GM12878 (cell line): ENCODE data around the gene S100A3. TPM values are rescaled to one million over a fixed set of nuclear protein-coding genes. Genes with fewer than 3 reads are reported as not detected.

Experiments
- ATAC-seq: fragments of 200-7000 bp; cut with Tn5 transposase; 3 replicates; pipeline ENCODE4 v1.9.1; 2020; ENCODE audit warnings: mild to moderate bottlenecking, moderate library complexity
- BruUV-seq: library from RNA; stranded (reverse); fragments of 400-500 nt; replicated peaks from 2 replicates; lab custom pipeline; 2021; lab: Mats Ljungman, UMichigan
- CTCF ChIA-PET: fragments of 300-600 bp; sonication (Branson Sonifier 250); formaldehyde crosslinking; extraction: SDS; loops from one replicate; lab custom pipeline; 2021; ENCODE audit warnings: inconsistent platforms; lab: Yijun Ruan, JAX
- POLR2A ChIA-PET: fragments of 350-600 bp; formaldehyde crosslinking; extraction: SDS; loops from one replicate; lab custom pipeline; 2021; ENCODE audit warnings: inconsistent platforms; lab: Charles Lee
- RAD21 ChIA-PET: fragments of 300-600 bp; sonication (Branson Sonifier 250); formaldehyde crosslinking; loops from one replicate; lab custom pipeline; 2023; ENCODE audit warnings: antibody characterized with exemption; ENCODE audit not compliant: unreplicated experiment; lab: Charles Lee
- SMC1A ChIA-PET: fragments of 300-600 bp; sonication (Branson Sonifier 250); formaldehyde crosslinking; loops from one replicate; lab custom pipeline; 2023; ENCODE audit not compliant: unreplicated experiment, uncharacterized antibody; lab: Charles Lee
- DNase-seq: peaks from one replicate; pipeline ENCODE4 v3.0.0-alpha.2; 2011; ENCODE audit warnings: low read depth, low spot score
- FAIRE-seq: peaks from 3 replicates; lab custom pipeline; 2011; peaks lifted over from hg19 to GRCh38; lab: Jason Lieb, UNC
- H2AFZ ChIP-seq: 2 replicates; pipeline ENCODE4 v1.6.0; 2011; ENCODE audit warnings: low read depth, low read length, control low read depth; ENCODE audit not compliant: control insufficient read depth
- H3K27ac ChIP-seq: 2 replicates; pipeline ENCODE4 v1.5.1; 2011; ENCODE audit warnings: control low read depth; ENCODE audit not compliant: control insufficient read depth, insufficient read depth
- H3K27me3 ChIP-seq, 2 experiments: replicated peaks in 1 of 2; 2 replicates each; pipeline versions ENCODE4 v1.6.0 to v1.6.1; 2011; ENCODE audit warnings: low read length in 1 of 2; ENCODE audit not compliant: control insufficient read depth in 2 of 2, insufficient read depth in 2 of 2
- H3K36me3 ChIP-seq, 2 experiments: 2 replicates each; pipeline ENCODE4 v1.5.1; 2011; ENCODE audit warnings: low read length in 1 of 2; ENCODE audit not compliant: control insufficient read depth in 2 of 2, insufficient read depth in 2 of 2
- H3K4me1 ChIP-seq: 2 replicates; pipeline ENCODE4 v1.6.1; 2011; ENCODE audit warnings: mild to moderate bottlenecking, low read length, moderate library complexity, mixed read lengths; ENCODE audit not compliant: control insufficient read depth, insufficient read depth
- H3K4me2 ChIP-seq: 2 replicates; pipeline ENCODE4 v1.6.0; 2011; ENCODE audit warnings: control low read depth; ENCODE audit not compliant: control insufficient read depth, insufficient read depth
- H3K4me3 ChIP-seq: fragments of 200-600 bp; sonication (generic); 2 replicates; pipeline ENCODE4 v1.5.1; 2016
- H3K79me2 ChIP-seq: 2 replicates; pipeline ENCODE4 v1.6.0; 2011; ENCODE audit warnings: low read length; ENCODE audit not compliant: control insufficient read depth, insufficient read depth
- H3K9ac ChIP-seq: 2 replicates; pipeline ENCODE4 v1.8.0; 2011; ENCODE audit warnings: low read length, control low read depth, mixed read lengths; ENCODE audit not compliant: control insufficient read depth, insufficient read depth
- H3K9me3 ChIP-seq: replicated peaks from 3 replicates; pipeline ENCODE4 v1.5.1; 2011; ENCODE audit warnings: mild to moderate bottlenecking, low read length; ENCODE audit not compliant: control insufficient read depth, insufficient read depth
- H4K20me1 ChIP-seq: 2 replicates; pipeline ENCODE4 v1.6.0; 2011; ENCODE audit not compliant: control insufficient read depth, insufficient read depth
- E4F1 ChIP-seq: fragments of 450-650 bp; IDR thresholded peaks from 2 replicates; pipeline ENCODE4 v1.6.1; 2018; ENCODE audit warnings: borderline replicate concordance, mild to moderate bottlenecking; ENCODE audit not compliant: partially characterized antibody
- FOXK2 ChIP-seq: fragments of 450-650 bp; IDR thresholded peaks from 2 replicates; pipeline ENCODE4 v1.6.1; 2017; ENCODE audit warnings: mild to moderate bottlenecking, moderate library complexity
- HDGF ChIP-seq: fragments of 450-650 bp; IDR thresholded peaks from 2 replicates; pipeline ENCODE4 v1.6.1; 2016; ENCODE audit warnings: antibody characterized with exemption
- MAX ChIP-seq: IDR thresholded peaks from 2 replicates; pipeline ENCODE4 v1.6.1; 2012; ENCODE audit warnings: low read depth, low read length, improper control_type of control experiment
- MTA2 ChIP-seq: fragments of 450-650 bp; IDR thresholded peaks from 2 replicates; pipeline ENCODE4 v1.6.1; 2016; ENCODE audit warnings: low read depth, mild to moderate bottlenecking, moderate library complexity
- MYB ChIP-seq: fragments of 150-350 bp; IDR thresholded peaks from 2 replicates; pipeline ENCODE4 v1.6.1; 2014; ENCODE audit warnings: mild to moderate bottlenecking, low read depth, low read length, borderline replicate concordance
- NFXL1 ChIP-seq: fragments of 450-650 bp; IDR thresholded peaks from 2 replicates; pipeline ENCODE4 v1.6.1; 2017; ENCODE audit warnings: antibody characterized with exemption, mild to moderate bottlenecking, borderline replicate concordance
- PAX5 ChIP-seq: IDR thresholded peaks from 2 replicates; pipeline ENCODE4 v1.6.1; 2011; ENCODE audit warnings: low read depth, low read length, borderline replicate concordance
- PAX8 ChIP-seq: fragments of 450-650 bp; IDR thresholded peaks from 2 replicates; pipeline ENCODE4 v1.6.1; 2017; ENCODE audit warnings: mild to moderate bottlenecking, moderate library complexity
- POU2F2 ChIP-seq: IDR thresholded peaks from 3 replicates; pipeline ENCODE4 v1.6.1; 2011; ENCODE audit warnings: low read depth, mild to moderate bottlenecking, low read length, borderline replicate concordance
- PRDM15 ChIP-seq: fragments of 450-650 bp; formaldehyde crosslinking; IDR thresholded peaks from 2 replicates; pipeline ENCODE4 v1.4.0; 2020; ENCODE audit warnings: mild to moderate bottlenecking, moderate library complexity
- RB1 ChIP-seq: fragments of 450-650 bp; formaldehyde crosslinking; IDR thresholded peaks from 2 replicates; pipeline ENCODE4 v1.6.1; 2017; ENCODE audit warnings: mild to moderate bottlenecking, borderline replicate concordance
- RELA ChIP-seq: fragments of 450-650 bp; IDR thresholded peaks from 2 replicates; pipeline ENCODE4 v1.8.0; 2014; ENCODE audit warnings: borderline replicate concordance; ENCODE audit not compliant: partially characterized antibody
- TCF3 ChIP-seq: IDR thresholded peaks from 2 replicates; pipeline ENCODE4 v1.6.1; 2012; ENCODE audit warnings: low read depth, mild to moderate bottlenecking, low read length, borderline replicate concordance; ENCODE audit not compliant: insufficient read depth
- WRNIP1 ChIP-seq: IDR thresholded peaks from 2 replicates; pipeline ENCODE4 v1.6.1; 2011; ENCODE audit warnings: low read depth, low read length, improper control_type of control experiment, borderline replicate concordance
- ZBTB33 ChIP-seq: fragments of 450-650 bp; IDR thresholded peaks from 2 replicates; pipeline ENCODE4 v1.6.1; 2017; ENCODE audit warnings: mild to moderate bottlenecking
- WGBS: methylation state at CpG from one replicate; pipeline ENCODE4 v1.1.6; 2016; ENCODE audit warnings: low lambda C conversion rate; ENCODE audit not compliant: insufficient replicate concordance, insufficient coverage; ENCODE audit errors: missing lambda C conversion rate; 5-methylcytosine and 5-hydroxymethylcytosine counted together
- in situ Hi-C: fragments of 300-500 bp; cut with MboI; formaldehyde crosslinking; loops from 9 replicates; pipeline ENCODE4 v1.14.3; 2018; ENCODE audit warnings: mixed read lengths
- intact Hi-C: fragments of 100-400 bp; cut with micrococcal nuclease; formaldehyde crosslinking; loops from one replicate; pipeline ENCODE4 v1.14.2; 2022; ENCODE audit not compliant: unreplicated experiment
- polyA plus RNA-seq, 11 experiments: library from polyadenylated mRNA; depleted of rRNA in 4 of 11; unstranded in 6 of 11; stranded (reverse) in 5 of 11; fragments of >200 nt; fragmentation: Nextera tagmentation in 4 of 11; fragmentation: Illumina TruSeq in 1 of 11; extraction: Ambion mirVana in 4 of 11; extraction: Trizol in 1 of 11; gene quantifications; 1 replicate in 1 of 11; 2 replicates in 10 of 11; pipeline versions ENCODE4 v1.2.1 to v1.2.3, GENCODE V29; 2011 to 2016; ENCODE audit warnings: inconsistent platforms in 2 of 11, missing spikeins in 2 of 11, low read depth in 1 of 11
- total RNA-seq, 4 experiments: library from RNA; depleted of rRNA in 3 of 4; stranded (reverse); fragments of >200 nt in 3 of 4; fragmentation: Illumina TruSeq in 1 of 4; extraction: Trizol in 1 of 4; gene quantifications; 2 replicates each; pipeline versions ENCODE4 v1.2.1 to v1.2.3, GENCODE V29; 2013 to 2021

The S100A3 gene
- total and polyA plus RNA-seq, 10 of the 15 experiments (the other 5 are each of a cell fraction or from before 2014, with no cell fraction given): 0.32 to 0.45 TPM; not detected in 8

- Histone ChIP-seq H2AFZ (no peak overlapping the region), H3K27ac (no peak overlapping the region), H3K9ac (no peak overlapping the region), H3K27me3 (no peaks in the 10 kb centered on the region), H4K20me1 (no peaks in the 10 kb centered on the region), H3K9me3 (no peaks in the 10 kb centered on the region), H3K4me1 (peaks cover 12% of the 10 kb centered on the region), H3K79me2 (no peaks in the 10 kb centered on the region; the same call in 1 of the 2 replicates), H3K4me2 (no peak overlapping the region), H3K4me3 (no peak overlapping the region), H3K36me3 (no peaks in the 10 kb centered on the region)
- 47% methylated on average over 2 of the region's 2 CpGs for WGBS
- FAIRE-seq: peak; percentile 44
- in situ Hi-C loops (no loop called here), intact Hi-C loops (loop anchor here (5.0 kb wide), 1 partner anchor 35 kb away; the partner anchor contains the start of gene S100A2)
- no peak for DNase-seq
- no TSS peak for BruUV-seq
- no peak for ATAC-seq
- SMC1A ChIA-PET: interaction anchor here (0.9 to 5.6 kb wide), 16 partner anchors 8 to 95 kb away, joined by 3 to 72 read pairs (median 6); partner anchors contain the start of genes S100A13, S100A14, S100A4 and S100A5
- POLR2A ChIA-PET: interaction anchor here (1.0 to 1.8 kb wide), 2 partner anchors 36 to 186 kb away, joined by 3 to 8 read pairs; no protein-coding TSS in a partner anchor
- RAD21 ChIA-PET: interaction anchor here (0.7 to 6.4 kb wide), 10 partner anchors 12 to 178 kb away, joined by 3 to 74 read pairs (median 4); partner anchors contain the start of genes CHTOP and S100A2
- CTCF ChIA-PET: interaction anchor here (0.6 to 8.6 kb wide), 18 partner anchors 8 to 455 kb away, joined by 3 to 216 read pairs (median 10); partner anchors contain the start of genes RAB13, S100A14, S100A2 and S100A4
- TF ChIP-seq E4F1: no peak
- no peak for TF ChIP-seq MYB
- no peak for TF ChIP-seq HDGF
- no peak for TF ChIP-seq MTA2
- TF ChIP-seq PAX5: no peak
- TF ChIP-seq POU2F2: no peak
- TF ChIP-seq WRNIP1: no peak
- no peak for TF ChIP-seq PRDM15 (CRISPR knock-in tag)
- no peak for TF ChIP-seq MAX
- no peak for TF ChIP-seq PAX8
- TF ChIP-seq TCF3: no peak
- TF ChIP-seq ZBTB33: no peak
- TF ChIP-seq FOXK2: no peak
- no peak for TF ChIP-seq RB1
- no peak for TF ChIP-seq NFXL1
- no peak for TF ChIP-seq RELA
These were observed 16.9 kb downstream of the S100A3 start for GRCh38 chr1:153532181-153532580.
